HEK293 (cell line): ENCODE data around the gene CATSPERZ.

ENCODE experiments used
- ZNF175 ChIP-seq: fragments of 450-650 bp; formaldehyde crosslinking; IDR thresholded peaks from 2 replicates; pipeline ENCODE4 v1.5.1; 2016; ENCODE audit warnings: missing biosample characterization, missing genetic modification characterization
- TF ChIP-seq, protein P1 (sequence below): fragments of 450-650 bp; formaldehyde crosslinking; IDR thresholded peaks from 2 replicates; pipeline ENCODE4 v1.5.1; 2016; ENCODE audit warnings: missing biosample characterization, missing genetic modification characterization

- no peak for TF ChIP-seq ZNF175 (tag by site-specific recombination)
- TF ChIP-seq, protein P1, sequence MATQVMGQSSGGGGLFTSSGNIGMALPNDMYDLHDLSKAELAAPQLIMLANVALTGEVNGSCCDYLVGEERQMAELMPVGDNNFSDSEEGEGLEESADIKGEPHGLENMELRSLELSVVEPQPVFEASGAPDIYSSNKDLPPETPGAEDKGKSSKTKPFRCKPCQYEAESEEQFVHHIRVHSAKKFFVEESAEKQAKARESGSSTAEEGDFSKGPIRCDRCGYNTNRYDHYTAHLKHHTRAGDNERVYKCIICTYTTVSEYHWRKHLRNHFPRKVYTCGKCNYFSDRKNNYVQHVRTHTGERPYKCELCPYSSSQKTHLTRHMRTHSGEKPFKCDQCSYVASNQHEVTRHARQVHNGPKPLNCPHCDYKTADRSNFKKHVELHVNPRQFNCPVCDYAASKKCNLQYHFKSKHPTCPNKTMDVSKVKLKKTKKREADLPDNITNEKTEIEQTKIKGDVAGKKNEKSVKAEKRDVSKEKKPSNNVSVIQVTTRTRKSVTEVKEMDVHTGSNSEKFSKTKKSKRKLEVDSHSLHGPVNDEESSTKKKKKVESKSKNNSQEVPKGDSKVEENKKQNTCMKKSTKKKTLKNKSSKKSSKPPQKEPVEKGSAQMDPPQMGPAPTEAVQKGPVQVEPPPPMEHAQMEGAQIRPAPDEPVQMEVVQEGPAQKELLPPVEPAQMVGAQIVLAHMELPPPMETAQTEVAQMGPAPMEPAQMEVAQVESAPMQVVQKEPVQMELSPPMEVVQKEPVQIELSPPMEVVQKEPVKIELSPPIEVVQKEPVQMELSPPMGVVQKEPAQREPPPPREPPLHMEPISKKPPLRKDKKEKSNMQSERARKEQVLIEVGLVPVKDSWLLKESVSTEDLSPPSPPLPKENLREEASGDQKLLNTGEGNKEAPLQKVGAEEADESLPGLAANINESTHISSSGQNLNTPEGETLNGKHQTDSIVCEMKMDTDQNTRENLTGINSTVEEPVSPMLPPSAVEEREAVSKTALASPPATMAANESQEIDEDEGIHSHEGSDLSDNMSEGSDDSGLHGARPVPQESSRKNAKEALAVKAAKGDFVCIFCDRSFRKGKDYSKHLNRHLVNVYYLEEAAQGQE, result no peak
Measured at GRCh38 chr11:64327375-64327774, 27.2 kb downstream of the CATSPERZ start.
